ENCODE data around the gene MAPKAPK2.

GRCh38 chr1:206703661-206704060, 19.0 kb downstream of the MAPKAPK2 start:
- TF ChIP-seq, protein P1, sequence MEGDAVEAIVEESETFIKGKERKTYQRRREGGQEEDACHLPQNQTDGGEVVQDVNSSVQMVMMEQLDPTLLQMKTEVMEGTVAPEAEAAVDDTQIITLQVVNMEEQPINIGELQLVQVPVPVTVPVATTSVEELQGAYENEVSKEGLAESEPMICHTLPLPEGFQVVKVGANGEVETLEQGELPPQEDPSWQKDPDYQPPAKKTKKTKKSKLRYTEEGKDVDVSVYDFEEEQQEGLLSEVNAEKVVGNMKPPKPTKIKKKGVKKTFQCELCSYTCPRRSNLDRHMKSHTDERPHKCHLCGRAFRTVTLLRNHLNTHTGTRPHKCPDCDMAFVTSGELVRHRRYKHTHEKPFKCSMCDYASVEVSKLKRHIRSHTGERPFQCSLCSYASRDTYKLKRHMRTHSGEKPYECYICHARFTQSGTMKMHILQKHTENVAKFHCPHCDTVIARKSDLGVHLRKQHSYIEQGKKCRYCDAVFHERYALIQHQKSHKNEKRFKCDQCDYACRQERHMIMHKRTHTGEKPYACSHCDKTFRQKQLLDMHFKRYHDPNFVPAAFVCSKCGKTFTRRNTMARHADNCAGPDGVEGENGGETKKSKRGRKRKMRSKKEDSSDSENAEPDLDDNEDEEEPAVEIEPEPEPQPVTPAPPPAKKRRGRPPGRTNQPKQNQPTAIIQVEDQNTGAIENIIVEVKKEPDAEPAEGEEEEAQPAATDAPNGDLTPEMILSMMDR (optimal IDR thresholded peaks at IDR 0.05 in 1 of 3, IDR thresholded peaks at IDR 0.05 in 1 of 3, conservative IDR thresholded peaks at IDR 0.05 in 1 of 3; ENCODE audit: extremely low read depth in 1 of 3, insufficient read depth in 2 of 3, low read length in 3 of 3) = no peak
- TF ChIP-seq EZH2 (IDR thresholded peaks at IDR 0.05; ENCODE audit: low read length) = no peak
